Measurements from ENCODE around the gene SIAH3.
"Not testable (repeated sequence)": the region's sequence is repeated elsewhere in the genome, so short reads cannot be mapped to it uniquely, and the experiment has no call there.

The SIAH3 gene

DNA sequence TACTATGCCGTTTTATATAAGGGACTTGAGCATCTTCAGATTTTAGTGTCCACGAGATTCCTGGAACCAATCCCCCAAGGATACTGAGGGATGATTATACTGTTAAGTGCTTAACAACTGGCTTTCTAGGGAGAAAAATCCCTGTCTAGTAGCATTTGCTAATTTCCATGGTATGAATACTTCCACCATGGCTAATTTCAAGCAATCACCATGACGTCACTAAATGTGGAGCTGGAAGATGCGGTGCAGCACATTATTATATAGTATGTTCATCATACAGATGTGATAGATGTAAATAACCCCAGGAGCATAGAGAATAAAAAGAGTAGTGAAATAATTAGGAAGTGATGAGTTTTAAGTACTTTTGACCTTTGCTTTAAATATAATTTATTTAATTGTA is 72.7 kb downstream of the SIAH3 start:
- DNase-seq = peak; percentile 52

DNA sequence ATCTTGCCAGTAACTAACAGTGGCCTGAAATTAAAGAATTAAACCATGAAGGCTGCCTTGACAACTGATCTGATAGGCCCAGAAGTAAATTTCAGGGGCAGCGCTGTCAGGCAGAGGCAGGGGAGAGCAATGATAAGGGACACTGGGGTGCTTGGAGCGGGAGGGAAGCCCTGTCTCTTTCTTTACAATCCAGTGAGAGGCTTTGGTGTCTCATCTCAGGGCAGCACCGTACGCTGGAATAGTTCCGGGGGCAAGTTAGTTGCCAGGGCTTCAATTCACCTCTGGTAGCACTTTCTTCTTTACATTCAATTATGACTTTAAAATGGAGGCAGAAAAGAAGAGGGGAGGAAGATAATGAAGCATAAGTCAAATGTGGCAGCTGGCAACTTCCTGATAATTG is 74.8 kb downstream of the SIAH3 start:
- DNase-seq = no peak

DNA sequence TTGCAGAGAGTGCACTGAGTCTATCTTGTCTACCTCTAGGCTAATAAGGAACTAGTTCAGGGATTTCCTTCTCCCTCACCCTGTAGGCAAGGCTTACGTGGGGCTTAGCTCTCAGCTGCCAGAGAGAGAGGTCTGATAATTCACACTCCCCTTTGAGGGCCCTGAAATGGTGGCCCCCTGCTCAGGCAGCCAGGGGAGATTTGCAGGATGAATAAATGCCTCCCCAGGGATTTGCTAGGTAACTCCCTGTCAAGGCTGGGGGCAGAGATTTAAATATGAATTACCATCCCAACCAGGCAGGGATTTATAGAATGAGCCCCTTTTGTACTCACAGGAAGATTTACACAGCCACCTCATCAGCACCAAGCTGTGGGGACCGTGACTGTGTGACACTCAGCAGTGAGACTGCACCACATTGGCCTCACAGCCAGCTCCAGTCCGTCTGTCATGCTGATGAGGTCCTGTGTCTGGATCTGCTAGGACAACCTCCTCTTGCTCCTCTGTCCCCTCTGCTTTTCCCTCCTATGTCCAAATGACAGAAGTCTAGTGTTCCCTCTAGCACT is 76.1 kb downstream of the SIAH3 start:
- no peak for DNase-seq

DNA sequence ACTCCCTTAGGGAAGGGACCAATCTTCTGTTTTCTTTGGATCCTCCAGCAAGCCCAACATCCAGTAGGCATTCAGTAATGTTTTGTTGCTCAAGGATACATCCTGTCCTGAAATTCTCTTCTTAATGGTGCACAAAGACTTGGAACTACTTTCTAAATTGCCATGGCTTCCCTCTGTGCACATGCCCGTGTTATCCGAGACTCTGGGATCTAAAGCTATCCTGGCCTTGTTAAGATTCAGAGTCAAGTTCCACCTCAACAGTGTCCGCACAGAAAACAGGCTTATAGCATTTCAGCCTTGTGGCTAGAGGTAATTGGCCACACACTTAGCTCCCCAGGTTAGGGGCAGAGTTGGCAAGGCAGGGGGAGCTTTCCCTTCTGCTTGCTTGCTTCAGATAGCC is 77.6 kb downstream of the SIAH3 start:
- DNase-seq = no peak

DNA sequence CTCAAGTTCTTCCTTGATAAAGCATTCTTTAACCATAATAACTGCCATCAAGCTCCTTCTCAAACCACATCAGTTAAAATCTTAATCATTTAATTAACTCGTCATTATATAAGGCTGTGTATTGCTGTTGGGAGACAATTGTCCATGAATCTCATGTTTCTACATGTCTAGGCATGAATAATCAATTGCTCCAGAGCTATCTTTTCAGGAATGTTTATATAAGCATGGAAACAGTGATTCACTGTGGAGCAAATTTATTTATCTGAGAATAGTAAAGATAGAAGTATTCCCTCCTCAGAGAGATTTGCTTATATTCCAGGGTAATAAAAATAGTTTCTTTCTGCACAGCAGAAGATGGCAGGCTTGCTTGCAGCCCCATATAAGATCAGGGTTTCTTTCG is 78.3 kb downstream of the SIAH3 start:
- DNase-seq = peak; percentile 65

DNA sequence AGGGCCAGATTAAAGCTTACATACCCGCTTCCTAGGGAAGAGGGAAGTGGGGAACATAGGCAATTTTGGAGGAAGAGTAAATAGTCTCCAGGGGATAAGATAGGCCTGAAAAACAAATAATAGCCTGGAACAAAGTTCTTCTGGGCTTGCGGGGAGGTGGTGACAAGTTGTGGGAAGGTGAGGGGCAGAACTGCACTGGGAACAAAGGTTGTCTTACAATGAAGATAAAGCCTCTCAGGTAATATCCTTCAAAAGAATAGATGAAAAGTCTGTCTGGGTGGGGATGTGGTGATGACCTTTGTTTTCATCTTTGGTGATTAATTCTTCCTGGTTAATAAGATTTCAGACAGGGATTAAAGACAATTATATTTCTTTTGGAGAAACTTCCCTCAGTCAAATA is 80.7 kb downstream of the SIAH3 start:
- no peak for DNase-seq

DNA sequence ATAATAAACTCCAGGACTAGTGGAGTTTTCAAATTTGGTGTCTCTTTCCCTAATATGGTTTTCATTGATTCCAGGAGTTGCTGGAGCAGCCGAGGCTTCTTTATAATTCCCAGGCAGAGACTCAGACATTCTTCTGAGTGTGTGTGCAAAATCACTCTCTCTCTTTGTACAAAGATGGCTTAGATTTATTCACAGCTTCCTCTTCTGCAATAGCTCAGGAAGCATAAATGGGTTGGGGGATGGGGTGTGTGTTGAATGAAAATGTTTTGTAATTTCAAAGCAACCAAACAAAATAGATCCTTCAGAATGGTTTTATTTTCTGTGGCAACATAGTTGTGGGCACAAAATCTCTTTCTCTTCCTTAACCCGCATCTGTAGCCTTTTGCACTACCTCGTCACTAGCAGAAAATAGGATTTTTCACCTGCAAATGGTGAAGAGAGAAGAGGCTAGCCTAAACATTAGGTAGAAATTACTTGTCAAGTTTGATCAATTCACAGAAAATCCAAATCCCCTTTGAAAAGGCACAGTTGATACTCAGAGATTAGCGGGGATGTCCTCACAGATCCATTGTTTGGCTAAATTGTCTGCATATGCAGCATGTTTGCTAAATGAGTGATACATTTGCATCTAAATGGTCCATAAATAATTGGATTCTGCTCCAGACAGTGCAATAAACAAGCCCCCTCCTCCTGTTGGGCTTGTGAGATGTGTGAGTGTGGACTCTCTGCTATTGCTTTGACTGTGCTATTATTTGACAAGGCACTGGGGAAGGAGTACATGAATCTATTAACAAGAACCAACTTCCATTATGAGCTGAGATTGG is 82.7 kb downstream of the SIAH3 start:
- peak; percentile 23 for DNase-seq

DNA sequence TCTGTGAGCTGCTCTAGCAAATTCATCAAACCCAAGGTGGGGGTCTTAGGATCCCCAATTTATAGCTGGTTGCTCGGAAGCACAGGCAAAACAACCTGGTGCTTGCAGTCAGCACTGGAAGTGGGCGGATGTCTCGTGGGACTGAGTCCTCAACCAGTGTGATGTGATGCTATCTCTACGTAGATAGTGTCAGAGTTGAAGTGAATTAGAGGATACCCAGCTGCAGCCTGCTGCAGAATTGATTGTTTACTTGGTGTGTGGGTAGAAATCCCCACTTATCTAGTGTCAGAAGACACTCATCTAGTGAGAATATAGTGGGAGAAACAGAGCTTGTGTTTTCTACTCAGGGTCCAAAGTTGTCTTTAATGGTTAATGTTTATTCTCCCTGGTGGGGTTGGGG is 86.1 kb downstream of the SIAH3 start:
- no peak for DNase-seq

DNA sequence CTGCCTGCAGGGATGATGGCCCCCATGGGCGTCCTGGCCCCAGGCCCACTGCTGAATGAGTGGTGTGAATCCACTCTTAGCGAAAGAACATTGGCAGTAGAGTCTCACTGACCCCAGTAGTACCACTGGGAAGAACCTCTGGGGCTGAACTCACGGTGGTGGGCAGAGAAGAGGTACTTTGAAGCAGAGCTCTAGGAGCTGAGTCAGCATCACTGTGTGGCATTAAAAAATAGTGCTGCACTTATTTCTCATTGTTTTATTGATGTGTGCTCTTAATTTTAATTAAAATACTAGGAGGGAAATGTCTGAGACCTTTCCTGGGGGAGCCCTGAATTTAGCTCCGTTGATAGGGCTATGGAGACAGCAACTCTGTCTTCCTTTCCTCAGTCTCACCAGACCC is 88.1 kb downstream of the SIAH3 start:
- DNase-seq = no peak

DNA sequence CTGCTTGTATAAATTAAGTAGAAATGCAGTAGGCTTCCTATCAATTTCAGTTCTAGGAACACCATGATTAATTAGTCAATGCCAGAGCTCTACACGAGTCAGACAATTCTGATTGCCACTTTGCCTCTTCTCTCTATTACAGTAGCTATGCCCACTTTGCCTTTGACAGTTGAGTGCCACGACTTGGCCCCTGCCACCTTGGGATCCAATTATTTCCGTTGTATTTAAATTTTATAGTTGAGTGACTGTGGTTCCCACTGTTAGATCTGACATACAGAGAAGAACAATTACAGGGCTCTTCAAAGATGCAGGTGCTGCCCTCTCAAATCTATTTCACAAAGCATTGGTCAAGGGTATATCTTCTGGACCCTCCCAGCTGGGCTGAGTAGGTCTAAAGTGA is 94.0 kb downstream of the SIAH3 start:
- not testable (repeated sequence) for DNase-seq

DNA sequence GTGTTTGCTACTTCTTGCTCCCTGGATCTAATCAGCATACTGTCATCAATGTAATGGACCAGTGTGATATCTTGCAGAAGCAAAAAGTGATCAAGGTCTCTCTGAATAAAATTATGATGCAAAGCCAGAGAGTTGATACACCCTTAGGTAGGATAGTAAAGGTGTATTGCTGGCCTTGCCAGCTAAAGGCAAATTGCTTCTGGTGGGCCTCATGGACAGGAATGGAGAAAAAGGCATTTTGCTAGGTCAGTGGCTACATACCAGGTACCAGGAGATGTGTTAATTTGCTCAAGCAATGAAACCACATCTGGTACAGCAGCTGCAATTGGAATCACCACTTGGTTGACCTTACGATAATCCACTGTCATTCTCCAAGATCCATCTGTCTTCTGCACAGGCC is 95.1 kb downstream of the SIAH3 start:
- DNase-seq = not testable (repeated sequence)

DNA sequence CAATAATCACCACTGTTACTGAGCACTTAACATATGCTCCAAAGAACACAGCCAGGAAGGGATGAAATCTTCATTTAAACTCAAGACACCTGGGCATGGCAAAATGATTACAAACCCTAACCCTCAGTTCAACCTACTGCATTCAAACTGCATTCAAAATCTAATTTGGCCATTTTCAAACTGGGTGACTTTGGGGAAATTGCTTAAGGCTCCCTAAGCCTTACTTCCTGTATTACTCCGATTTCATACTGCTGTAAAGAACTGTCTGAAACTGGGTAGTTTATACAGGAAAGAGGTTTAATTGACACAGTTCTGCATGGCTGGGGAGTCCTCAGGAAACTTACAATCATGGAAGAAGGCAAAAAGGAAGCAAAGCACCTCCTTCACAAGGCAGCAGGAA is 99.0 kb downstream of the SIAH3 start:
- DNase-seq = no peak

DNA sequence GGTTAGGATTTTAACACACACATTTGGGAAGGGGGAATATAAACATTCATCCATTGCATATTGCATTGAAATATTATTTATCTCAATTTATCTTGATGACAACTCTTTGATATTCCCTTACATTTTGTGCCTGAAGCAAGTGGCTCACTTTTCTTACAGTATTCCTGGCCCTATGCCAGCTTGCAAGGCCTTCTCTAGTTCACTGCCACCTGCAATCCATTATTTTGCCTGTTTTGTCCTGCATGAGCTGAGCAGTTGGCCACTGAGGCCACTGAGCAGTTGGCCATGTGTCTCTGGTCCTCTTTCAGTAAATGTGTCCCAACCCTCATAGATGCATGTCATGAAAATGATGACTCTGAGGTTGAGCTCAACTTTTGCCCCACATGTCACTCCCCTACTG is 99.7 kb downstream of the SIAH3 start:
- DNase-seq = no peak

DNA sequence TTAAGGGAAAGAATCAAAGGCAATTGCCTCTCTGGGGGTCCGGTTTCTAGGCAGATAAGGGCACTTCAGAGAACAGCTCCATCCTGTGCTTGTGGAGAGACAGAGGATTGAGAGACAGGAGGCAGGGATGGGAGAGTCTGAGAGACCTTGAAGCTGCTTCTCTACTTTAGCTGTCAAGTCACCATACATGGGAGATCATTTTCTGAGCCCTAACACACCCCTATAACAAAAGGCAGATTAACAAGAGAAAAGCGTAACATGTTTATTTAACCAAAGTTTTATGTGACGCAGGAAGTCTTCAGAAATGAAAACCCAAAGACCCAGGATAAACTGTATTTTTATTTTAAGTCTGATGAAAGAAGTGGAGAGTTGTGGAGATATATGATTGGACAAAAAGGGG is 101.0 kb downstream of the SIAH3 start:
- no peak for DNase-seq

DNA sequence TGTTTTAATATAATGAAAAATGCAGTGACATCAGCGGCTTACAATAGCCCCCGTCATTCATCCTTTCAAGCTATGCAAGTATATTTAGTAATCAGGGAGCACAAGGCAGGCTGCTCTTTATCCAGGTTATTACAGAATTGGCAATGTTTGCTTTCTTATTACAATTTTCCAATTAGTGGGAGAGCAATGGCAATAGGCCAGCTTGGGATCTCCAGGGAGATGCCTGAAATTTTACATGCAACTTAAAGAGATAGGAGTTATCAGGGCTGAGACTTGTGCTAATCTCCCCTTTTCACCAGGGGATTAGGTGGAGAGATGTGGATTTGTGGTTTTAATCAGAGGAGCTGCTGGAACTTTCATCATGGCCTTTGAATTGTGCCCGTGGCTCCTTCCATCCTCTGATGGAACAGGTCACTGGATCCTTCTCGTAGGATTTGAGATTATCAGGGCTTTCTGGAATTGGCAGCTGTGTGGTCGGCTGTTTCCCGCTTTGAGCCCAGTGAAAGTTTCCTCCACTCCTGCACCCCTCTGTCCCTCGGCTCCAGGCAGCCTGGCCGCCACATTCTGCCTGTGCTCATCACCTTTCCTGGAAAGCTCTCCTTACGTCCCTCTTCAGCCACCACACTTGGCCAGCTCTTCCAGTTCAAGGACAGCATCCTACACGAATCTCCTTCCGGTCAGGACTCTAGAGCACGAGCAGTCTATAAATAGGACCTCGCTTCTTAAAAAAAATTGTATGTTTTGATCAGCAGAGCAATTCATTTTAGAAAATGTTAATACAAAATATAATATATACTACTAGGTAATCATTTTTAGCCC is 102.4 kb downstream of the SIAH3 start:
- DNase-seq = no peak

DNA sequence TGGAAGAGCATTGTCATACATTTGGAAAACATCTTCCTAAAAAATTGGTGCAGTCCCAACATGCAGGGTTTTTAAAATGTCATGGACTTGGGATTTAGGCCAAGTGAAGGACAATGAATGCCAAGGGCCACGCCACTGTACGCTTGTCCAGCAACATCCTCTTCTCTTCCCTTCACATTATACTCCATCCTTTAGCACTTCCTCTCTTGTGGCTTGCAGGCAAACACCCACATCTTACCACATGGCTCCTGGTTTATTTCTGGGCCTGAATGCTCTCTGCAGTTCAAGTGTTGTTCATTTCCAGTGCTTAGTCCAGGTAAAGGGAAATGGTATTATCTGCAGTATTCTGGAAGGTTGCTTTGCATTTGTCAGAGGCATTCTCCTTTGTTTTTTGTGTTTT is 104.5 kb downstream of the SIAH3 start:
- no peak for DNase-seq

DNA sequence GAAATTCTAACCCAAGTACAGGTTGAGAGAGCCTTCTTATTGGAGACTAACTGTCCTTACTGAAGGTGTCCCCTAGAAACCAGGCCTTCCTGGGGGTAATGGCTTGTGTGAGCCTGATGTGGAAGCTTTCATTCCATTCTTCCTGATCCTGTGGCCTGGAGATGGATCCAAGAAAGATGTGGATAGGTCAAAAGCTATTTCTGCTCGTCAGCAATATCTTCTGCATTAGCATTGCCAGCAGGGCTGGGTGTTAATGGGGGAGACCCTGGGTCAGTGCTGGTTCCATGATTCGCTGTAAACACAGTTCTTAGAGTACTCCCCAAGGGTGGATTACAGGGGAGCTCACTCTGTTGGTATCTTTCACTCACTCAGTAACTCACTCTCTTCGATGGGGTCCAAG is 106.6 kb downstream of the SIAH3 start:
- DNase-seq = no peak

DNA sequence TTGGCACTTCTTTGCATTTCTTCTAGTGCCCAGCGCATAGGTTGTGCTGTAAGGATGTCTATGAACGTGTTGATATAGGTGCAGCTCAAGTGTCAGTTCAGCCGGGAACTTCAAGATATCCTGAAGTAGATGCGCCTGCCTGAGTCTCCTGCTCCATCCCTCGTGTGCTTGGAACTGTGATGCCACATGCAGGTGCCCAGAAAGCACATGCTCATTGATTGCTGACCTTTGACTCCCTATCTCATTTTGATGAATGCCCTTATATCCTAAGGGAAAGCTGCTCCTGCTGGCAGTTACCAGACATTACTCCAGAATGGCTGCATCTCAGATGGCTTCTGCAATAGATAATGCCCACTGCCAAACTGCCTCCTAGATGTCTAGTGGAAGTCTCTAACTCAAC is 108.6 kb downstream of the SIAH3 start:
- no peak for DNase-seq

DNA sequence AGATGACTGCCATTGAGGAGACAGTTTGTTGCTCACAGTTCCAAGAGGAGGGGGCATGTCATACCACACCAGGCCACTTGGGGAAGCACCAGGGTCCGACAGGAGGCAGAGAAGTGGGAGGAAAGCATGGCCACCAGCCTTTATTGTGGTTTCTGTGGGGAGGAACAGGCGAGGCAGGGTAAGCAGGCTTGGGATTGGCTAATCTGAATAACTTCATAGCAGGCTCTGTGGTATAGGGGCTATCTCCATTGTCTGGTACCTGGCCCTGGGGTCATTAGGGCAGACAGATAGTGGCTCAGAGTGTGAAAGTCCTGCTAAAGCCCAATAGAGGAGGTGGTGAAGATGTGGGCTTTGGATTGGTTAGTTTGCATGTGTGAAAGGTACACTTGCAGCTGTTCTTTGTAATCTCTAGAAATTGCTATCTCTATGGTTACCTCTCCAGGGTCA is 114.0 kb downstream of the SIAH3 start:
- DNase-seq = no peak

DNA sequence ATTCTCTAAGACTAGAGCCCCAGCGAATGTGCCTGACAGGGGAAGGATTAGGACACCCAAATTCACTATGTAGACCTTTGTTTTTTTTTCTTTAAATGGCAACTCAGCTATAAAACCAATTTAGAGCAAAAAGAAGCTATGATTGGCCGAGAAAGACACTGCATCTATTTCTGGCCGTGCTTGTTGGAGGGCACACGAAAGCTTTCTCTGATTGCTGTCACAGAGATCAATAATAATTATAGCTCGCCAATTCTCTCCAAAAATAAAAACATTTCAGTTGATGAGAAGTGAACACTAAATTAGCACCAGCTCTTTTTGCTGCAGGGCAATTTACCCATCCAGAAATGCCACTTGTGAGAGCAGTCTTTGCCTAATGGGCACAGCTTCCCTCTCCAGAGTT is 118.2 kb downstream of the SIAH3 start:
- DNase-seq = no peak

DNA sequence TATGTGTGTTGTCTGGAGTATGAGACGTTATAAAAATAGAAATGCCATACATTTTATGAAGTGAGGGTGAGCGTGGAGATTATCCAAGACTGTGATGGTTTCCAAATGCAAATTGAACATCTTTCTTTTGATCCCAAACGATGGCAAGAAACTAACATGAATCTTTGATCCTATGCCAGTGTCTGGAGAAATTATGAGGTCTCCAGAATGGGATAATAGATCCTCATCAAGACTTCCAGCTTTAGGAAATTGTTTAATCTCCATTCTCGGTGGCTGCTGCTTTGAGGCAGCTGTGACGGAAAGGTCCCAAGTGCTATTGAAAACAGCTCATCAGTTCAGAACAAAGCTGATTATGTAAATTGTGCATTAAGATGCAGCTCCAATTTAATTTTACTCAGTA is 118.6 kb downstream of the SIAH3 start:
- no peak for DNase-seq

DNA sequence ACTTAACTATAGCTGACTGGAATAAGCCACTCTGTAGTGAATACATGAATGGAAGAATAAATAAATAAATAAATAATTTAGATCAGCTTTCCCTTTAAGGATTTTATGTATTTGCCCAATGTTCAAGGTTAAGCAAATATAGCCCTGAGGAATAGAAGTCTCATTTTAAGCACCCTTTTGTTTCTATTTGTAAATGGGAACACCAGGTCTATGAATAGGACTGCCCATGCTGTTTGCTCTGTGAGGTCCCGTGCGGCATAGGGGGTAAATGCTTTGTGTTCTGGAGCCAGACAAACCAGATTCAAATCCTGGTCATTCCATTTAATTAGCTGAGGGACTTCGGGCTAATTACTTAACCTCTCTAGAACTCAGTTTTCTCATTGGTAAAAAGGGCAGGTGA is 120.1 kb downstream of the SIAH3 start:
- DNase-seq = no peak

DNA sequence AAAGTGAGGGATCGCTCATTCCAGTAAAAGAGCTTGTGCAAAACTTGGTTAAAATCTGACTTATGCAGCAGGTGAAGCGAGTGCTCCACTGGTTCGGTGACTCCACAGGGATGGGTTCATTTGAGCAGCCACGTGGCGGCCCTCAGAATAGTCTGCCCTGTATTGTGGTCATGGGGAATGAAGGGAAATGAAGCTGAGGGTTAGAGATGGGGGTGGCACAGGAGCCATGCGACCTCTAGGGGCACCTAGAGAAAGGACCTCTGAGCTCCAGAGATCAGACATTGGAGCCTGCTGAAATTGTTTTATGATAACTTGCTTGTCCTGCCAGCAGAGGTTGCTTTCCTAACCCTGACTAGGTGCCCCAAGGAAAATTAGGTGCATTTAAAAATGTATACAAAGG is 122.8 kb downstream of the SIAH3 start:
- no peak for DNase-seq

All from fibroblast of skin of right biceps (primary cell).